IPS-18a (cell line): ENCODE data around the gene NUP50.

Experiments
- H3K27ac ChIP-seq: one replicate; pipeline ENCODE4 v1.5.1; 2013; ENCODE audit warnings: low read length
- H3K27me3 ChIP-seq: one replicate; pipeline ENCODE4 v1.6.1; 2013; ENCODE audit warnings: mild to moderate bottlenecking, low read length; ENCODE audit not compliant: control insufficient read depth, insufficient read depth
- H3K36me3 ChIP-seq: one replicate; pipeline ENCODE4 v1.6.1; 2013; ENCODE audit warnings: low read depth, low read length; ENCODE audit not compliant: control insufficient read depth
- H3K4me1 ChIP-seq: one replicate; pipeline ENCODE4 v1.6.1; 2013; ENCODE audit warnings: low read depth, low read length; ENCODE audit not compliant: control insufficient read depth
- H3K4me3 ChIP-seq: one replicate; pipeline ENCODE4 v1.5.1; 2013; ENCODE audit warnings: low read length
- H3K9ac ChIP-seq: one replicate; pipeline ENCODE4 v1.6.1; 2013; ENCODE audit warnings: mild to moderate bottlenecking, low read length, moderate library complexity
- H3K9me3 ChIP-seq: one replicate; pipeline ENCODE4 v1.6.1; 2013; ENCODE audit warnings: low read depth, low read length; ENCODE audit not compliant: control insufficient read depth

Gene NUP50

DNA sequence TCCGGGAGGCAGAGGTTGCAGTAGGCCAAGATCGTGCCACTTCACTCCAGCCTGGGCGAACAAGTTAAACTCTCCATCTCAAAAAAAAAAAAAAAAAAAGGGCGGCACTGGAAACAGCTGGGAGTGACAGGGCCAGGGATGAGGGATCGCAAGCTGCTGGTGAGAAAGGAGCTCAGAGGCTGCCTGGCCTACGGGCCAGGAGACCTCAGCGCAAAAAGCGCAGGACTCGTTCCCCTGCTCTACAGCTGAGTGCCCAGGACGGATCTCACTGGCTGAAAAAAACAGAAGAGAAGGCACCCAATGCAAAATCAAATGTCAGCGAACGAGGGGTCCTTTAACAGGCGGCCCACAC is 650 bp upstream of the NUP50 start:
- H3K27ac ChIP-seq: peak overlapping the region; percentile 71
- H3K4me1 ChIP-seq: peaks cover 13% of the 10 kb centered on the region

DNA sequence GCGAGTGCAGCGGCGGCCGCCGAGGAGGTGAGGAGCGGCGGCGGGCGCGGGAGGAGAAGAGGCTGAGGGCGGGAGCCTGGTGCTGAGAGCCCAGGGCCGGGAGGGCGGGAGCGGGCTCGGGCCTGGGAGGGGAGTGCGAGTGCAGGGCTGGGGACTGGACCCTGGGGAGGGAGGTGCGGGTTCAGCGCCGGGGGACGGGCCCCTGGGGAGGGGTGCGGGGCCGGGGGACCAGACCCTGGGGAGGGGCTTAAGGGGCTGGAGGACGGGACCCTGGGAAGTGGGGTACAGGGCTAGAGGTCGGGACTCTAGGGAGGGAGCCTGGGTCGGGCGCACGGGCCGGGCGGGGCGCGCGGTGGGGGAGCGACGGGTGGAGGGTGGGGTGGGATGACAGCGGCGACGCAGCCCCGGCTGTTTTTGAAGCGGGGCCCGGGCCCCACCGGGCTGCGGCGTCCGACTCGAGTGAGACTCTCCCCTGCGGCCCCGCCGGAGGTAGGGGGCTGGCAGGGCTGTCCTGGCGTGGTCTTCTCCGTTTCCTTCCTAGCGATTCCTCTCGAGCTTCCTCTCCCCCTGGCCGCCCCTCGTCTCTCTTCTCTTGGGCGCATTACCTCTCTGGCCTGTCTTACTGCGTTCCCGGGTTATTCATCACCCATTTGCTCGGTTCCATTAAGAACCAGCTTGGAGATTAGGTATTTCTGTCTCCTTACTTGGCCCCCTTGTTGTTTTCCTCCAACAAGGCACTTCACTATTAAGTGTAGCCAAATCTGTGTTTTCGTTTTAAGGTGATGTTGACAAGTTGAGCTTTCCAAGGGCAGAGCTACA is 754 bp downstream of the NUP50 start:
- no peaks in the 10 kb centered on the region for H3K27me3 ChIP-seq
- peaks cover 29% of the 10 kb centered on the region for H3K36me3 ChIP-seq
- peak overlapping the region; percentile 94 for H3K4me3 ChIP-seq
- peaks cover 13% of the 10 kb centered on the region for H3K4me1 ChIP-seq
- H3K9ac ChIP-seq: peak overlapping the region; percentile 81
- no peak overlapping the region for H3K27ac ChIP-seq
- no peaks in the 10 kb centered on the region for H3K9me3 ChIP-seq

More for the DNA sequence above, 650 bp upstream of the NUP50 start:
- peak overlapping the region; percentile 94 for H3K4me3 ChIP-seq
- H3K27me3 ChIP-seq: no peaks in the 10 kb centered on the region
- H3K9ac ChIP-seq: peak overlapping the region; percentile 81
- no peaks in the 10 kb centered on the region for H3K9me3 ChIP-seq
- peaks cover 16% of the 10 kb centered on the region for H3K36me3 ChIP-seq

DNA sequence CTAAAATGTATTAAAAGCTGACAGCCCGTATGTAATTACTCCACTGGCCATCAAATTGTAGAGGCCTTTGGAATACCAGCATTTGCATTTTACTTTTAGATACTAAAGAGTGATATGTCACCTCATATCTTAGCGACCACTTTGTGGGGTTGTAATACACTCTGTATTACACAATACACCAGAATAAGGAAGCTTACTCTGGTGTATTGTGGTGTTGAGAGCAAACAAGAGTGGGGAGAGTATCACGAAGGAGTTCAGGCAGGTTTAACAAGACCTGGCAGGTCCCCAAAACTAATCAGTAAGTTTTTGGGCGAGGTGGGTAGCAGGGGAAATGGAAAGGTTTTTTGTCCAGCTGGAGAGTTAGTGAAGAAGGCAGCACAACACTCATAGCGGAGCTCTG is 3.2 kb downstream of the NUP50 start:
- H3K36me3 ChIP-seq: peaks cover 52% of the 10 kb centered on the region
- peaks cover 13% of the 10 kb centered on the region for H3K4me1 ChIP-seq
- no peak overlapping the region for H3K27ac ChIP-seq
- no peaks in the 10 kb centered on the region for H3K27me3 ChIP-seq
- H3K4me3 ChIP-seq: no peak overlapping the region
- no peaks in the 10 kb centered on the region for H3K9me3 ChIP-seq
- H3K9ac ChIP-seq: no peak overlapping the region

DNA sequence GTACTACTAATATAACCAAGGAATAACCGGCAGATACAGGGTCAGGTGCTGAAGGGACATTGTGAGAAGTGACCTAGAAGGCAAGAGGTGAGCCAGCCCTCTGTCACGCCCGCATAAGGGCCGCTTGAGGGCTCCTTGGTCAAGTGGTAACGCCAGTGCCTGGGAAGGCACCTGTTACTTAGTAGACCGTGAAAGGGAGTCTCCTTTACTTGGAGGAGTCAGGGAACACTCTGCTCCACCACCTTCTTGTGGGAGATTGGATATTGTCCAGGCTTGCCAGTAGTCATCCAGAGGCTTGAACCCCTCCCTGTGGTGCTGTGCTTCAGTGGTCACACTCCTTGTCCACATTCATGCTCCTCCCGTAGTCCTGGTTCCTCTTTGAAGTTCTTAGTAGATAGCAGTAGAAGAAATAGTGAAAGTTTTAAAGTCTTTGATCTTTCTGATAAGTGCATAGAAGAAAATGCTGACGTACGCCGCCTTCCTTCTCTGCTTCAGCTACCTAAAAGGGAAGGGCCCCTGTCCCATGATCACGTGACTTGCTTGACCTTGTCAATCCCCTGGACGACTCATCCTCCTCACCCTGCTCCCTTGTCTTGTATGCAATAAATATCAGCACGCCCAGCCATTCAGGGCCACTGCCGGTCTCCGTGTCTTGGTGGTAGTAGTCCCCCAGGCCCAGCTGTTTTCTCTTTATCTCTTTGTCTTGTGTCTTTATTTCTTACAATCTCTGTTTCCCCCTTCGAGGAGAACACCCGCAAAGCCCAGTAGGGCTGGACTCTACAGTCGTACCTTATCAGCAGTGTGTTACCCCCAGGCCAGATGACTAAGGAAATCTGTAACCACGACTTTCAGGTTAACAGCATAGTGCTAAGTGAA is 6.1 kb downstream of the NUP50 start:
- H3K4me1 ChIP-seq: peaks cover 9% of the 10 kb centered on the region
- H3K4me3 ChIP-seq: no peak overlapping the region

DNA sequence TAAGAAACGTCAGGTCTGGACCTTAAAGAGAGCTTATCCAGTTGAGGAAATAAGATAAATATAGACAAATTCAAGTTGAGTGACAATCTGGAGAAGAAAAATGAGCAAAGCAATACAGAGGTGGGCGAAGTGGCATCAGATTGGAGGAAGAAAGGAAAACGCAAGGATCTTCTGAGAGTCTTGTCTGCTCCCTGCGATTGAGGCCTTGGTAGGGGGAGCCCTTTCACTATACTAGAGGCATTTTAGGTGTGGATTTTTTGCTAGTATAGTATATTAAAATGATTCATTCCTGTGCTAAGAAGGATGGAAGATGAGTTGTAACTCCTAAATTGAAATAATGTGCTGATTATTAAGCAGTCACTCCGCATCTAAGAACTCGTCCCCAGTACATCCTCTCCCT is 8.1 kb downstream of the NUP50 start:
- Histone ChIP-seq H3K27me3 (no peaks in the 10 kb centered on the region), H3K9ac (no peak overlapping the region), H3K4me3 (no peak overlapping the region), H3K9me3 (no peaks in the 10 kb centered on the region), H3K4me1 (no peaks in the 10 kb centered on the region), H3K36me3 (peaks cover 93% of the 10 kb centered on the region), H3K27ac (no peak overlapping the region)

More for the DNA sequence above, 6.1 kb downstream of the NUP50 start:
- H3K9me3 ChIP-seq: no peaks in the 10 kb centered on the region
- H3K27me3 ChIP-seq: no peaks in the 10 kb centered on the region
- peaks cover 78% of the 10 kb centered on the region for H3K36me3 ChIP-seq
- H3K9ac ChIP-seq: no peak overlapping the region
- no peak overlapping the region for H3K27ac ChIP-seq

DNA sequence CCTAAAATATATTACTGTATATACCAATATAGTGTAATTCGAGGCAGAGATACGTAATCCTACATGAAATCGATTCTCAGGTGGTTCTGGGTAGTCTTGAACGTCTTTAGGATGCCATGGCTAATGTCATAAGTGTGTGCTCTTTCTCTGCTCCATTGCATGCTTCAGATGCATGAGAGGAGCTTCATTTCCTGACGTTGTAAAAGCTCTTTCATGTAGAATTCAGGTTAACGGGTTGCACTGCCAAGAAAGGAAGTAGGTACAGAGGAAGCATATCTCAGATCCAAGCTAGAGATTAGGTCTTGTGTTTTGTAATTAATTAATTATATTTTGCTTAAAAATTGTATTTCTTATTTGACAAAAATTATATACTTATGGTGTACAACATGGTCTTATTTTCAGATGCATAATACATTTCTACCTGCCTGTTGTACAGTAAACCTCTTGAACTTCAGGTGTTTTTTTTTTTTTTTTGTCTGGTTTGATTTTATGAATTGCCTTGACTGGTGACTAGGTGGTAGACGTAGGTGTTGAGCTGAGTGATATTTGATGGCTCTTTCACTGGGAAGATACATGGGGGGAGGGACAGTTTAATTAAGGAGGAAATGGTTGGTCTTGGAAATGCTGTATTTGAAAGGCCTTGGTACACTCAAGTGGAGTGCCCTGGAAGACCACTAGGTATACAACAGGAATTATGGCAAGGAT is 9.3 kb downstream of the NUP50 start:
- no peaks in the 10 kb centered on the region for H3K4me1 ChIP-seq
- no peak overlapping the region for H3K9ac ChIP-seq
- H3K9me3 ChIP-seq: no peaks in the 10 kb centered on the region
- no peak overlapping the region for H3K27ac ChIP-seq
- H3K27me3 ChIP-seq: no peaks in the 10 kb centered on the region
- H3K4me3 ChIP-seq: no peak overlapping the region
- H3K36me3 ChIP-seq: peaks cover 89% of the 10 kb centered on the region

DNA sequence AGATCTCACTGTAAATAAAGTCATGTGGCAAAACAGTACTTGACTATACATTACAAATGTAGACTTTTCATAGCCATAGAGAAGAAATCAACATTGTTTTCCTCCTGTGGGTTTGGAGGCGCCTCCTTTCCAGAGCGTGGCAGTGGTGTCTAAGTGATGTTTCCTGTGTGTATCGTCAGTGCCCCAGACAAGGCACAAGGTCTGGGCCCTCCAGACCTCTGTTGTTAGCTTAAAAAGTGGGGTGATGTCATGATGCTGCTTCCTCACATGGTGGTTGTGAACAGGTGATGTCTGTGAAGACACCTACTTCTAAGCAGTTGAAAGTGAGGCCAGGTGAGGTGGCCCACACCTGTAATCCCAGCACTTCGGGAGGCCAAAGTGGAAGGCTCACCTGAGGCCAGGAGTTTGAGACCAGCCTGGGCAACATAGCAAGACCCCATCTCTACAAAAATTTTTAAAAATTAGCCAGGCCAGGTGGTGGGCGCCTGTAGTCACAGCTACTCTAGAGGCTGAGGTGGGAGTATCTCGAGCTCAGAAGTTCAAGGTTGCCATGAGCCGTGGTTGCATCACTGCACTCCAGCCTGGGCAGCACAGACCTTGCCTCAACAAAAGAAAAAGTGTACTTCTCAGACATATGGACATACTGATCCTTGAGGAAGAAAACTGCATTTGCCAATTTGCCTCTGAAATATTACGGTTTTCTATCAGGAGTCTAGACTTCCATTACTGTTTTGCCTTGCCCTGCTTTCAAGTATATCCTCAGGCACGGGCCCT is 15.7 kb downstream of the NUP50 start:
- H3K9ac ChIP-seq: no peak overlapping the region
- H3K4me1 ChIP-seq: peaks cover 3% of the 10 kb centered on the region
- peaks cover 73% of the 10 kb centered on the region for H3K36me3 ChIP-seq

DNA sequence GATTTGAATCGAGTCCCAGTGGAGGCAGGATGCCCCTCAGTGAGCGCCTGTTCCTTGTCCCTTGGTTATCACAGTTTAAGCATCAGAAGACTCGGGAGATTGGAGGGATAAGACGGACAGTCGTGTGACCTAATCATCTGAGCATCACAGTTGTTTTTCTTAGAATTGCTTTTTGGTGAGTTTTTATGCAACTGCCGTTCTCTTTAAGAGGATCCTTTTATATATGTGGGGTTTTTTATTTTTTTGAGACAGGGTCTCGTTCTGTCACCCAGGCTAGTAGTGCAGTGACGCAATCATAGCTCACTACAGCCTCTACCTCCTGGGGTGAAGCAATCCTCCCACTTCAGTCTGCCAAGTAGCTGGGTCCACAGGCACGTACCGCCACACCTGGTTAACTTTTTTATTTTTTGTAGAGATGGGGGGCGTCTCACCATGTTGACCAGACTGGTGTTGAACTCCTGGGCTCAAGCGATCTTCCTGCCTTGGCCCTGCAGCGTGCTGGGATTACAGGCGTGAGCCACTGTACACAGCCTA is 16.5 kb downstream of the NUP50 start:
- Histone ChIP-seq H3K4me1 (peaks cover 3% of the 10 kb centered on the region), H3K9ac (no peak overlapping the region), H3K9me3 (no peaks in the 10 kb centered on the region), H3K27ac (no peak overlapping the region), H3K27me3 (no peaks in the 10 kb centered on the region), H3K4me3 (no peak overlapping the region), H3K36me3 (peaks cover 71% of the 10 kb centered on the region)

More for the DNA sequence above, 15.7 kb downstream of the NUP50 start:
- Histone ChIP-seq H3K4me3 (no peak overlapping the region), H3K9me3 (no peaks in the 10 kb centered on the region), H3K27me3 (no peaks in the 10 kb centered on the region), H3K27ac (no peak overlapping the region)

DNA sequence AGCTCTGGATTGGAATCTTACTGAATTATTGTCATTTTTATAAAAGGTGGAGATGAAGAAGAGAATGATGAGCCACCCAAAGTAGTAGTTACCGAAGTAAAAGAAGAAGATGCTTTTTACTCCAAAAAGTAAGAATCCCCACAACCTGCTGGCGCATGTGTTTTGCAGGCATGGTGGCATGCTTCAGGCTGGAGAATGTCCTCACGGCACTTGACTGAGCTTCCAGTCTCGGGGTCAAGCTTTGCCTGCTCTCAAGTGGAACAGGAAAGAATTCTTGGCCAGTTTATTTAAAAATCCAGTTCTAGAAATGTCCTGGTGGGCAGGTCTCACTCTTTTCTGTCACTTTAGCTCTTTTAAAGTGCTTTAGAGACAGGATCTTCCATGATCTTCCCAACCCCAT is 17.5 kb downstream of the NUP50 start:
- Histone ChIP-seq H3K4me1 (peaks cover 3% of the 10 kb centered on the region), H3K27ac (no peak overlapping the region), H3K27me3 (no peaks in the 10 kb centered on the region), H3K9ac (no peak overlapping the region), H3K9me3 (no peaks in the 10 kb centered on the region), H3K4me3 (no peak overlapping the region), H3K36me3 (peaks cover 71% of the 10 kb centered on the region)

DNA sequence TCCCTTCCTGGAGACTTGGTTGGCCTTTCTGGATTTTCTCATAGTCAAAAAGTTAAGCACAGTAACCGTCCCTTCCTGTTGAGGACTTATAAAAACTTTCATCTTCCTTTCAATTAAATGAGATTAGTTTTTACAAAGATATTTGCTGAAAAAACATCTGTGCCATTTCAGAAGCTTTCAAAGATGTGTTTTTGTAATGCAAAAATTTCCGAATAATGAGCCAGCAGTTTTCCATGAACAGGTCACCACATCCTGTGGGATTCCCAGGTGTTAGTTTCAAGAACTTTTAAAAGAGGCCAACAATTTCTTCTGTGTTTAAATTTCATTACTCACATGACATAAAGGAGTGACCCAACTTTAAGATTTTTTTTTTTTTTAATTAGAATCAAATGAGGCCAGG is 18.0 kb downstream of the NUP50 start:
- peaks cover 67% of the 10 kb centered on the region for H3K36me3 ChIP-seq
- H3K9me3 ChIP-seq: no peaks in the 10 kb centered on the region
- H3K4me1 ChIP-seq: peaks cover 3% of the 10 kb centered on the region
- H3K4me3 ChIP-seq: no peak overlapping the region
- no peak overlapping the region for H3K27ac ChIP-seq
- H3K27me3 ChIP-seq: no peaks in the 10 kb centered on the region
- H3K9ac ChIP-seq: no peak overlapping the region
